ENCODE measurements around the gene PLCB2.

Gene PLCB2

GRCh38 chr15:40307421-40308211 is at the start of gene PLCB2:
Gene PLCB2 (minus strand): TSS chr15:40307935. CDS start chr15:40307672, 263 bp downstream.
- DNase-seq: peak; percentile 83 to 86

DNA sequence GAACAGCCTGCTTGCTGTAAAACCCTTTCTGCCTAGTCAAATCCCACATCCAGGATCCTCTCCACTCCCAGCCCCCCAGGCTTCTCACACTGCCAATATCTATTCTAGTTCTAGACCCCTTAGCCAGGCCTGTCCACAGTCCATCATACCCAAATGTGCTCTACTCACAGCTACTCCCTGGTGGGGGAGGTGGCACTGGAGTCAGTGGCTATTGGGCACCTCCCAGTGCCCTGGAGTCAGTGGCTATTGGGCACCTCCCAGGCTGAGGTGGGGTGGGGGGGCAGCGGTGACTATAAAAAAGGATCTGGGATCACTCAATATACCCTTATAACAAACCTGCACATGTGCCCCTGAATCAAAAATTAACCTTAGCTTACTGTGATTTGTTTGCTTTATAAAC is 49.5 kb upstream of the PLCB2 start:
- DNase-seq: no peak

- no peak for DNase-seq
Measured at GRCh38 chr15:40355976-40356585, 48.3 kb upstream of the PLCB2 start.

DNA sequence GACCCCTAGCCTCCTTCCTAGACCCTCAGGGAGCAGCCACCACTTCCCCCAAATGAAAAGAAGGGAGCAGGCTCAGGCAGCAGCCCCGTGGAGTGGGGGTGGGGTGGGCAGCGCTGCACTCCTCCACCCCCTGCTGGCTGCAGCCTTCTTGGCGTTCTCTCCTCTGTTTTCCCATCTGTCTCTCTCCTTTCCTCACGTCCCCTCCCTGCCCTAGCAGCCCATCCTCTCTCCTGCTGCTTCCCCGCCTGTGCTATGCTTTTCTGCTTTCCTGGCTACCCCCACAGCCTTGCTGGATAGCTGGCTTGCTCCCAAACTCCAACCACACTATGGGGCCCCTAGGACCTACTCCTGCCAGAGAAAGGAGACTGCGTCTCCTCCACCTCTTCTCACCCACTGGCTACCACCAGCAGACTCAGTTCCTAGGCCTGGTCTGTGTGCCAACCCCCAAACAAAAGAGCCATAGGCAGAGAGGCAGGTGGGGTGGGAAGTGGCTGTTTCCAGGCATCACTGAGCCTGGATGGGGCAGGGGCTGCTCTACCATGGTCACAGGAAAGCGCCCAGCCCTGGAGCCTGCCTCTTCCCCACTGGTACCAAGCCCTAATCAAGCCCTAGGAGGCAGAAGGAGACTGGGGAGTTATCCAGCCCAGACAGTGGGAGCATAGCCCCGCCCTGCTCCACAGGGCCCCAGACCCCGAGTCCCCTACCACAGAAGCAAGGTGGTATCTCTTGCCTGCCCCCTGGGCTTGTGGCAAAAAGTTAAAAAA is 46.9 kb upstream of the PLCB2 start:
- DNase-seq: no peak

GRCh38 chr15:40353697-40354096 is 46.0 kb upstream of the PLCB2 start:
- DNase-seq: no peak

DNA sequence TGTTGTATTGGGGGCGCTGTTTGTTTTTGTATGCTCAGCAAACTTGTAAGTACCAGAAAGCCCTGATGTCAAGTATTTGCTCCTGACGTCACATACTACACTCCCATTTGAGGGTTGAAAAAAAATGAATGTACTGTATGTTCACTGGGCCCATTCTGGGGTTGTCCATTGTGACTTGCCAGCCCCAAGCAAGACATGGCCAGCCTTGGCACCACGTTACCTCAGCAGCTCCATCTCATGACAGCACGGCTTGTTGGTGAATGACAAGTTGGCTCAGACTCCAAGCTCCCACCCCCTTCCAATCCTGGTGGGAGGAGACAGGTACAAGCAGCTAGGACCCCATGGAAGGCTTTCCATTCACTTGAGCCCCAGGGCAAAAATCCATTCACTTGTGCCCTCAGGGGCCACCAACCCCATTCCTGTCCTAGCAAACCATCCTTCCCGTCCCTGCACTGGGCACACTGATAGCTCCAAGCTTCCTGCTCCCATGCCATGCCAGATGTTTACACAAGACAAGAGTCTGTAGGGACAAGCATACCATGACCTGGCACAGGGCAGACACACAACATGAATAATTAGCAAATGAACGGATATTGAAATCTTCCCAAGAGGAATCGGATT is 44.7 kb upstream of the PLCB2 start:
- no peak for DNase-seq

DNA sequence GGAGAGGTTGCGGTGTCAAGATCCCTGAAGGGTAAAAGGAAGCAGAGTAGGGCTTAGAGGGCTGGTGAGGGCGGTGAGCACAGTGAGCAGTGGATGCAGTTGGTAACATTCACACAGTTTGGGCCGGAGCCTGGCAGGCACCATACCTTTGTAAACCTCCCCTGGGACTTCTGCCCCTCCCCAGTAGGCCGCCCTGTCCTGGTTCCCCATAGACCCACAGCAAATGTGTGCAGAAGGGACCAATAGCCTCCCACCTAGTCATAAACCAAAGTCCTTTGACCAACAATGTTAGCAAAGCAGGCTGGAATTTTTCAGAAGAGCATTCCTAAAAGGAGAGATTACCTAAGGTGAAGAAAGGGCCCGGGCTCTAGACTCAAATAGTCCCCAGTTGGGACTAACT is 41.4 kb upstream of the PLCB2 start:
- no peak for DNase-seq

- no peak for DNase-seq
Measured at GRCh38 chr15:40348474-40348870, 40.7 kb upstream of the PLCB2 start.

DNA sequence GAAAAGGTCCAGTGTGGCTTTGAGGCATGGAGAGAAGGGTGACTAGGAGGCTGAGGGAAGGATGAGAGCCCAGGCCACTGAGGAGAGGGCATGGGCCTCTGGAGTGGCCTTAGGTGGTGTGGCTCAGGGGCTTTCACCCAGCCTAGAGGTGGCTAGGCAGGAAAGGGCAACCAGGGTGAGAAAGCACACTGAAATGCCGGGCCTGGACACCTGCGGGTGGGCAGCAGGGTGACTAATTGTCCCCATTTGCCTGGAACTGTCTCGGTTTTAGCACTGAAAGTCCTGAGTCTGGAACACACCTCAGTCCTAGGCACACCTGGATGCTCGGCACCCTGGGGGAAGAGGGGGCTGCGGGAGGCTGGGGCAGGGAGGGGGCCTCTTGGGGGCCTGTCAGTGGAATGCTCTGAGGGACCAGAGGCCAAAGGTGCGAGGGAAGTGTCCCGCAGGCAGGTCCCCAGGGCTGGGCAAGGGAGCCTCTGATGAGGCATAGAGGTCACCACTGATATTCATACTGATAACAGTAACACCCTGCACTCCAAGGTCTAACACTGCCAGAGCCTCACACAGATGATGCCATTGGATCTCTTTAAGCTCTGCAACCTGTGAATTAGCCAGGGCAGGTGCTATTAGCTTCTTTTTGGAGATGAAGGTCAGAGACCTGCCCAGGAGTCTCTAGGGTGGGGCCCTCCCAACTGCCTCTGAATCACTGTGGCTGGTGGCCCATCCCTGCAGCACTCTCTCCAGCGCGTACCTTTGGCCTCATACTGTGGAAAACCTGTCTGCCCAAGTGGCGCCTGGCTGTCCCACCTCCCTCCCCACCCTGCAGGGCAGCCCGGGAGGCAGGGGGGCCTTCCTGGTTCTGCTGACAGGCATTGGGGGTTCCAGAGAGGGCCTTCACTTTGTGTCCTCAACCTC is 40.1 kb upstream of the PLCB2 start:
- DNase-seq: no peak

DNA sequence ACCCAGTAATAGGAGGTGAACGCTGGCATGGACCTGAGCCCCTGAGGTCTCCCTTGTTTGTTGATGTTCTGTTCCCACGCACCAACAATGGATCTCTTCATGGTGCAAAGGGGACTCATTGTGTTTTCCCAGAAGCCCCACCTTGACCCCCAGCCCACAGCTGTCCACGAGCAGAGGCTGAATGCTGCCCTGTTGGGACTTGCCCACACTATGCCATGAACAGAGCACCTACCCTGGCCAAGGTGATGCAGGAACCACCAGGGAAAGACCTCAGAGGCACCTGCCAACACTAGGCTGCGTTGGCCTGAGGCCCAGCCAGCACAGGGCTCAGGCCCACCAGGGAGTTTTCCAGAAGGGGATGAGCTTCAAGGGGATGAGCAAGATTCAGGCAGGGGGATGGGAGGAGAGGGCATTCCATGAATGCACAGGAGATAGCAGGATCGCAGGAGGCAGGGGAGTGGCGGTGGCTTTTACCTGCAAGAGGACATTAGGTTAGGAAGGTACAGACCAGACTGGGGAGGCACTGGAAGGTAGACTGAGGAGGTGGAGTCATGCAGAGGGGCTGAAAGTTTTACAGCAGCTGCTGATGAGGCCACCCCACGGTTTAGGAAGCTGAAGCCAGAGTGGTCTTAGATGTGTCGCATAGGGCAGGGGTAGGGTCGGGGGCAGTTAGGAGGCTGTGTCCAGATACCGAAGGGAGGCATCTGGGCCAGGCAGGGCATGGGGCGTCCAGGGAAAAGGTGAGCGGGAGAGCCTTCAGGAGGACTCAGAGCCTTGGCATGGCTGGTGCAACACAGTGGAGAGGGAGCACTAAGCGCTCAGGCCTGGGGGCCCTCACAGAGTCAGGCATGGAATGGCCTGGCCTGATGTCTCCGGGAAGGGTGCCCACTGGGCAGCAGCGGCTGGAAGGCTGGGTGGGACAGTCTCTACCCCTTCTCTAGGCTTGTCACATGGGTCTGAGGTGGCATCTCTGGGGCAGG is 39.1 kb upstream of the PLCB2 start:
- no peak for DNase-seq

DNA sequence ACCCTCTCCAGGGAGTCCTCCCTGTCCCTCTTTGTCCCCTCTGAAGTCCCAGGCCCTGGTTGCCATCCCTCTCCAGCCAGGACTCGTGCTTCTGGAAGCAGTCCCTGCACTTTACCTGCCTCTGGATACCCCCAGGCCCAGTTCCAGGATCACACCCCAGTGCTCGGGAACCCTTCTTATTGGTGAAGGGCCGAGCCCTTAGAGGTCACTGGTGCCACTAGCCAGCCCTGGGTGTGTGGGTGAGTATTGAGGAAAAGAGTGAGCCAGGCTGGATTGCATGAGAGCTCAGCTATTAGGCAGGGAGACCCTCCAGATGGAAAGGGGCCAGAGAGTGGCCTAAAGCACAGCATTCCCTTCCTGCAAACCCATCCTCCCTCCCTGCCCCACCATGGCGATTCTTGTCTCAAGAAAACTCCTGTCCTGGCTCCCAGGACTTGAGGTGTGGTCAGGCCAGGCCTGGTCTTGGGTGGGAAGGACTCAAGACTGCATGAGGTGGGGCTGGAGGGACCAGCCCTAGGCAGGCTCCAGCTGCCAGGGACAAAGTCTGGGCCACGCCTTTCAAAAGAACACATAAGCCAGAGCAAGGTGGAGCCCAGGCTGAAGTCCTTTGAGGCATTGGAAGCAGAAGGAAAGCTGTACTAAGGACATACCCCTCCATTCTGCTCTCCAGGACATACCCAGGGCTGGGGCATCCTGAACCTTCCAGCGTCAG is 38.3 kb upstream of the PLCB2 start:
- DNase-seq: no peak

DNA sequence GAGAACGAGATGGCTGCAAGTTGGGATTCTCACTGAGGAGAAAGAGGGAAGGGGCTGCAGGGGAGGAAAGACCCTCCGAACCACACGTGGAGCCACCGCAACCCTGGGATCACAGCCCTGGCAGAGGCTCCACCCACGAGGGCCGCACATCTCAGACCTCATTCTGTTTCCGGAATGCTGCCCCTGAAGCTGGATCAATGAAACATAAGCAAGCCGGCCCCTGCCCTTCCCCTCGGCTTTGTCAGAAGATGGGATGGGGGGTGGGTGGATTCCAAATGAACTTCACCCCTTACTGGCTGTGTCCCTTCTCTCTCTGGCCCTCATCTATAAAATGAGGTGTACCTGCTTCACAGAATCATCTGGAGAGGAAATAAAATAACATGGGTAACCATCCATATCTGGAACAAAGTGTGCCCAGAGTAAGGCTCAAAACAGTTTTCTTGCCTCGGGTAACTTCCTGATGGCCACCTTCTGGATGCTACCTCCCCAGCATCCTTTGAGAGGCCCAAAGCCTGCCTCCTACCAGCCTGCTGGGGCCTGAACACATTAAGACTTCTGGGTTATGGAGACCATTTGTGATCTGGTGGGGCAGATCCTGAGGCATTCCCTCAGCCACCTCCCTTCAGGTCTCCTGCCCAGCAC is 37.6 kb upstream of the PLCB2 start:
- no peak for DNase-seq

- DNase-seq: peak; percentile 76 to 81
Measured at GRCh38 chr15:40344631-40345120, 36.9 kb upstream of the PLCB2 start.

DNA sequence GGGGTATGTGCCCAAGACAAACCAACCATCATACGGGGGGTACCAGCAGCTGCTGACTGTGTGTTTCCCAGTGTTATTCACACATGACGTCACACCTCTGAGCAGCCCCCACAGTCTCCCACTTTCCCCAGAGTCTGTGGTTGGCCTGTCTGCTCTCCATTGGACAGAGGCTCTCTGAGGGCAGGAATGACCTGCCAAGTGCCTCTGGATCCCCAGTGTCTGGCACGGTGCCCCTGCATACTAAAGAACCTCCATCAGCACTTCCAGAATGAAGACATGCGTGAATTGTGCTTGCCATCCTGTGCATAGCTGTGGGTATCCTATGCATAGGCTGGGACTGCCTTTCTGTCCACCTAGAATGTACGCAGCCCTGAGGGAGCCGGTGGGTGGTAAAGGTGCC is 36.5 kb upstream of the PLCB2 start:
- DNase-seq: no peak

GRCh38 chr15:40343512-40343911 is 35.8 kb upstream of the PLCB2 start:
- DNase-seq: no peak

GRCh38 chr15:40342416-40343320 is 34.9 kb upstream of the PLCB2 start:
- no peak for DNase-seq

DNA sequence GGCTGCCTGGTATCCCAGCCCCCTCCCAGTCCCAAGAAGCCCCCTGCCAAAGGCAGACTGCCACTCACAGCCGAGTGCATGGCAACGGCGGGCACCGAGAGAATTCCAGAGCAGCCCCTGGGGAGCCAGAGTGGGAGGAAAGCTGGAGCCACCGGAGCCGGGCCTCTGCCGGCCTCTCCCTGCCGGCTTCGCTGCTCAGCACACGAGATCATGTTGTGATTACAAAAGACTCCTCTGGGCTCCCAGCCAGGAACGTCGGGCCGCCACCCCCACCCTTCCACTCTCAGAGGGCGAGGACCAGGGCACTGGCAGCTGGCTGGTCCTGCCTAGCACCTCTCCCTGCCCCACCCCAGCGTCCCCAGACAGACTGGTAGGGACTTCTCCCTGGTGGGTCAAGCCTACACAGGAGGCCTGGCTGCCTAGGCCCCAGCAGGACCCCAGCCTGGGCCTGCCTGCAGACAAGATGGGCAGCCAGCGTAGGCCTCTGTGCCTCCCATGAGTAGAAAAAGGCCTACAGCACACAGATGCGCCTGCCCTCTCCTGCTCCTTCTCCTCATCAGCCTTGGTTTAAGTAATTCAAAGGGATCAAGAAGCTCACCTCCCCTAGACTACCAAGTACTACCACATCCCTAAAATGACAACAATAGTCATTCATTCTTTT is 33.1 kb upstream of the PLCB2 start, which contains the start of gene CCDC9B:
CCDC9B (minus strand) TSS at position 200 of the 661 bp plus-strand sequence; CDS start at position 80, 120 bp downstream.
- DNase-seq: no peak

All from activated T-cell treated with anti-CD3 and anti-CD28 coated beads, Interleukin-2, amount 50 U/mL, for 48 hours (primary cell).